Measurements from ENCODE around the gene EIF2AK3.

Gene EIF2AK3

GRCh38 chr2:88622307-88622706 lies 5.0 kb downstream of the EIF2AK3 start:
- Mint-ChIP-seq H3K9me3 (no peaks in the 10 kb centered on the region), H3K4me1 (ENCODE audit: low read depth) (peaks cover 49% of the 10 kb centered on the region), H3K4me3 (no peak overlapping the region), H3K36me3 (ENCODE audit: low read depth) (peaks cover 4% of the 10 kb centered on the region), H3K27me3 (no peaks in the 10 kb centered on the region), H3K27ac (no peak overlapping the region)

- Mint-ChIP-seq H3K27ac (no peak overlapping the region), H3K4me1 (ENCODE audit: low read depth) (peaks cover 56% of the 10 kb centered on the region), H3K27me3 (no peaks in the 10 kb centered on the region), H3K9me3 (no peaks in the 10 kb centered on the region), H3K4me3 (no peak overlapping the region), H3K36me3 (ENCODE audit: low read depth) (peaks cover 4% of the 10 kb centered on the region)
Measured at GRCh38 chr2:88621432-88621831, 5.8 kb downstream of the EIF2AK3 start.

GRCh38 chr2:88620015-88620414 lies 7.2 kb downstream of the EIF2AK3 start:
- Mint-ChIP-seq H3K27me3 (no peaks in the 10 kb centered on the region), H3K27ac (peak overlapping the region; percentile 66), H3K4me3 (no peak overlapping the region), H3K9me3 (no peaks in the 10 kb centered on the region), H3K4me1 (ENCODE audit: low read depth) (peaks cover 50% of the 10 kb centered on the region), H3K36me3 (ENCODE audit: low read depth) (peaks cover 4% of the 10 kb centered on the region)

- Mint-ChIP-seq H3K36me3 (ENCODE audit: low read depth) (peaks cover 14% of the 10 kb centered on the region), H3K4me1 (ENCODE audit: low read depth) (peaks cover 39% of the 10 kb centered on the region), H3K27me3 (no peaks in the 10 kb centered on the region), H3K4me3 (no peak overlapping the region), H3K27ac (no peak overlapping the region), H3K9me3 (no peaks in the 10 kb centered on the region)
Measured at GRCh38 chr2:88615822-88616221, 11.4 kb downstream of the EIF2AK3 start.

- Mint-ChIP-seq H3K36me3 (ENCODE audit: low read depth) (peaks cover 14% of the 10 kb centered on the region), H3K27me3 (no peaks in the 10 kb centered on the region), H3K27ac (no peak overlapping the region), H3K9me3 (no peaks in the 10 kb centered on the region), H3K4me1 (ENCODE audit: low read depth) (peaks cover 28% of the 10 kb centered on the region), H3K4me3 (no peak overlapping the region)
Measured at GRCh38 chr2:88614497-88615157, 12.6 kb downstream of the EIF2AK3 start.

- Mint-ChIP-seq H3K27ac (no peak overlapping the region), H3K36me3 (ENCODE audit: low read depth) (peaks cover 19% of the 10 kb centered on the region), H3K4me3 (no peak overlapping the region), H3K27me3 (no peaks in the 10 kb centered on the region), H3K4me1 (ENCODE audit: low read depth) (peaks cover 25% of the 10 kb centered on the region), H3K9me3 (no peaks in the 10 kb centered on the region)
Measured at GRCh38 chr2:88613921-88614320, 13.3 kb downstream of the EIF2AK3 start.

- H3K9me3 Mint-ChIP-seq, result no peaks in the 10 kb centered on the region
- H3K36me3 Mint-ChIP-seq (ENCODE audit: low read depth), result peaks cover 24% of the 10 kb centered on the region
- H3K27me3 Mint-ChIP-seq, result no peaks in the 10 kb centered on the region
- H3K27ac Mint-ChIP-seq, result no peak overlapping the region
- peaks cover 25% of the 10 kb centered on the region for H3K4me1 Mint-ChIP-seq (ENCODE audit: low read depth)
- H3K4me3 Mint-ChIP-seq, result no peak overlapping the region
Measured at GRCh38 chr2:88608184-88608583, 19.1 kb downstream of the EIF2AK3 start.

- no peak overlapping the region for H3K4me3 Mint-ChIP-seq
- H3K4me1 Mint-ChIP-seq (ENCODE audit: low read depth), result peaks cover 28% of the 10 kb centered on the region
- peaks cover 20% of the 10 kb centered on the region for H3K36me3 Mint-ChIP-seq (ENCODE audit: low read depth)
- no peaks in the 10 kb centered on the region for H3K9me3 Mint-ChIP-seq
- no peak overlapping the region for H3K27ac Mint-ChIP-seq
- H3K27me3 Mint-ChIP-seq, result no peaks in the 10 kb centered on the region
Measured at GRCh38 chr2:88607416-88607815, 19.8 kb downstream of the EIF2AK3 start.

- peak overlapping the region; percentile 52 for H3K27ac Mint-ChIP-seq
- H3K4me3 Mint-ChIP-seq, result no peak overlapping the region
- peaks cover 16% of the 10 kb centered on the region for H3K36me3 Mint-ChIP-seq (ENCODE audit: low read depth)
- H3K27me3 Mint-ChIP-seq, result no peaks in the 10 kb centered on the region
- no peaks in the 10 kb centered on the region for H3K9me3 Mint-ChIP-seq
- peaks cover 33% of the 10 kb centered on the region for H3K4me1 Mint-ChIP-seq (ENCODE audit: low read depth)
Measured at GRCh38 chr2:88606371-88607030, 20.8 kb downstream of the EIF2AK3 start.

- H3K4me3 Mint-ChIP-seq, result no peak overlapping the region
- no peaks in the 10 kb centered on the region for H3K9me3 Mint-ChIP-seq
- H3K27me3 Mint-ChIP-seq, result no peaks in the 10 kb centered on the region
- H3K4me1 Mint-ChIP-seq (ENCODE audit: low read depth), result peaks cover 56% of the 10 kb centered on the region
- H3K36me3 Mint-ChIP-seq (ENCODE audit: low read depth), result peaks cover 8% of the 10 kb centered on the region
- no peak overlapping the region for H3K27ac Mint-ChIP-seq
Measured at GRCh38 chr2:88603146-88603545, 24.1 kb downstream of the EIF2AK3 start.

GRCh38 chr2:88602022-88602421 lies 25.2 kb downstream of the EIF2AK3 start:
- Mint-ChIP-seq H3K27ac (no peak overlapping the region), H3K4me1 (ENCODE audit: low read depth) (peaks cover 59% of the 10 kb centered on the region), H3K9me3 (no peaks in the 10 kb centered on the region), H3K27me3 (no peaks in the 10 kb centered on the region), H3K4me3 (no peak overlapping the region), H3K36me3 (ENCODE audit: low read depth) (peaks cover 8% of the 10 kb centered on the region)

- H3K36me3 Mint-ChIP-seq (ENCODE audit: low read depth), result peaks cover 8% of the 10 kb centered on the region
- H3K4me3 Mint-ChIP-seq, result no peak overlapping the region
- peaks cover 63% of the 10 kb centered on the region for H3K4me1 Mint-ChIP-seq (ENCODE audit: low read depth)
- no peak overlapping the region for H3K27ac Mint-ChIP-seq
- no peaks in the 10 kb centered on the region for H3K9me3 Mint-ChIP-seq
- no peaks in the 10 kb centered on the region for H3K27me3 Mint-ChIP-seq
Measured at GRCh38 chr2:88601286-88601685, 26.0 kb downstream of the EIF2AK3 start.

GRCh38 chr2:88600038-88600465 lies 27.2 kb downstream of the EIF2AK3 start:
- Mint-ChIP-seq H3K27ac (no peak overlapping the region), H3K36me3 (ENCODE audit: low read depth) (peaks cover 12% of the 10 kb centered on the region), H3K27me3 (no peaks in the 10 kb centered on the region), H3K4me1 (ENCODE audit: low read depth) (peaks cover 63% of the 10 kb centered on the region), H3K4me3 (no peak overlapping the region), H3K9me3 (no peaks in the 10 kb centered on the region)

- peaks cover 14% of the 10 kb centered on the region for H3K36me3 Mint-ChIP-seq (ENCODE audit: low read depth)
- H3K4me3 Mint-ChIP-seq, result no peak overlapping the region
- no peak overlapping the region for H3K27ac Mint-ChIP-seq
- H3K27me3 Mint-ChIP-seq, result no peaks in the 10 kb centered on the region
- peaks cover 57% of the 10 kb centered on the region for H3K4me1 Mint-ChIP-seq (ENCODE audit: low read depth)
- no peaks in the 10 kb centered on the region for H3K9me3 Mint-ChIP-seq
Measured at GRCh38 chr2:88599527-88599926, 27.7 kb downstream of the EIF2AK3 start.

GRCh38 chr2:88597168-88597567 lies 30.1 kb downstream of the EIF2AK3 start:
- Mint-ChIP-seq H3K36me3 (ENCODE audit: low read depth) (peaks cover 12% of the 10 kb centered on the region), H3K27me3 (no peaks in the 10 kb centered on the region), H3K4me3 (no peak overlapping the region), H3K4me1 (ENCODE audit: low read depth) (peaks cover 42% of the 10 kb centered on the region), H3K27ac (no peak overlapping the region), H3K9me3 (no peaks in the 10 kb centered on the region)

Data from stimulated activated naive CD8-positive, alpha-beta T cell treated with anti-CD3 and anti-CD28 coated beads, Interleukin-15, Interleukin-2, amounts not matched to agents 100 ng/mL and 50 ng/mL, for 24 hours (primary cell).